Activated CD4-positive, alpha-beta T cell treated with anti-CD3 and anti-CD28 coated beads, Interleukin-2, amount 50 U/mL, for 1 hour (primary cell): ENCODE results near the gene ACP2.

Source experiments
- DNase-seq: peaks from one replicate; pipeline ENCODE4 v3.0.0-alpha.2; 2020

Gene ACP2

GRCh38 chr11:47248664-47249377 is at the start of gene ACP2:
Gene ACP2, minus strand, starts transcription at chr11:47248814. Its CDS starts 25 bp downstream, at chr11:47248789.
- peak; percentile 82 for DNase-seq

- DNase-seq = no peak
Observed at GRCh38 chr11:47296045-47296444, 47.4 kb upstream of the ACP2 start.

GRCh38 chr11:47295385-47295784 is 46.8 kb upstream of the ACP2 start:
- DNase-seq = no peak

GRCh38 chr11:47289856-47290255 is 41.2 kb upstream of the ACP2 start:
- DNase-seq = no peak

- DNase-seq = no peak
Observed at GRCh38 chr11:47288066-47288465, 39.5 kb upstream of the ACP2 start.

GRCh38 chr11:47285969-47286770 is 37.6 kb upstream of the ACP2 start:
- no peak for DNase-seq

DNA sequence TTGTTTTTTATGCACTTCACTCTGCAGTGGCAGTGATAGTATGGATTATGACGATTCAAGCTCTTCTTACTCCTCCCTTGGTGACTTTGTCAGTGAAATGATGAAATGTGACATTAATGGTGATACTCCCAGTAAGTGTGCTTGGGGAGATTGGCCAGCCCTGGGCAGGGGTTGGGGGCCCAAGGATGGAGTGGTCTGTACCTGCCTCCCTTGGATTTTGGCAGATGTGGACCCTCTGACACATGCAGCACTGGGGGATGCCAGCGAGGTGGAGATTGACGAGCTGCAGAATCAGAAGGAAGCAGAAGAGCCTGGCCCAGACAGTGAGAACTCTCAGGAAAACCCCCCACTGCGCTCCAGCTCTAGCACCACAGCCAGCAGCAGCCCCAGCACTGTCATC is 35.5 kb upstream of the ACP2 start:
- DNase-seq = no peak

GRCh38 chr11:47282462-47282861 is 33.8 kb upstream of the ACP2 start:
- no peak for DNase-seq

DNA sequence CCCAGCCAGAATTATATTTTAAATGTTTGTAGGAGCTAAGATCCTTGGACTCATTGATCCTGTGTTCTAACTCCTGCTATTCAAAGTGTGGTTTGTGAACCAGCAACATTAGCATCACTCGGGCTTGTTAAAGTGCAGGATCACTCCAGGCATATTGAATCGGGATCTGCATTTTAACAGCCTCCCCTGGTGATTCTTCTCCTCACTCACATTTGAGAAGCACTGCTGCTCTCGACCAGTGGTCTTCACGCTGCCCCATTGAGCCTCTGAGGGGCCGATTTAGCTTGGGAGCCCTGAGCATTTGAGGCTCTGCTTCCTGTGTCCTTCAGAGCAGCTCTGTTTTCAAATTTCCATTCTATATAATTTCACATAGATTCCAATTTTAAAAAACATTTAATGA is 32.2 kb upstream of the ACP2 start:
- DNase-seq = no peak

DNA sequence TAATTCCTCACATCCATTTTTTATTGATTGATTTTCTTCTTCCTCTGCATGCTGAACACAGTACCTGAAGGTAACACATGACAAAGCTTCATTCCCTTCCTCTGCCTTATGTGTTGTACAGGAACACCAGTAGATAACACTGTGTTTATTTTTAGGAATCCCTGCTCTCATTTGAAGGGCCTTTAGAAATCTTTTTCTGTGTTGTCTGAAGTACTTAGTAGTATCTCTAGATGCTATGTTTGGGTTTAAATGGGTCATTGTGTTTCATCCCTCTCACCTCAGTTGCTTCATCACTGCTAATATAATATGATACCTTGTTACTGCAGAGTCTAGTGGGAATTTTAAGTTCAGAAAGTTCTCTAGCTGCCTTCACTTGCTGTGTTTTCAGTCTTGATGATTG is 31.5 kb upstream of the ACP2 start:
- no peak for DNase-seq

GRCh38 chr11:47278769-47279168 is 30.2 kb upstream of the ACP2 start:
- DNase-seq = no peak

DNA sequence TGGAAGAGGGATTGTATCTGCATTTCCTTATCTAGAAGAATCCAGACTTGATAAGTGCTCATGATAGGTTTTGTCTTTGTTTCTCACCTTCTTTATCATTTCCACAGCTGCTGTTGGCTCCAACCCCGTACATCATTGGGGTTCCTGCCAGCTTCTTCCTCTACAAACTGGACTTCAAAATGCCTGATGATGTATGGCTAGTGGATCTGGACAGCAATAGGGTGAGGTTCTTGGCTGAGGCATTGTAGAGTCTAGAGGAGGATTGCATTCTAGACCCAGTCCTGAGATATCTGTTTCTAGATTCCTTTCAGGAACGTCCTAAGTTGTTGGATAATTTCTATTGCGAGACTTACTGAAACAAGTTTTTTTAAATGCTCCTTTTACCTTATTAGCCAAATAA is 29.4 kb upstream of the ACP2 start:
- DNase-seq = no peak

- no peak for DNase-seq
Observed at GRCh38 chr11:47276923-47277322, 28.3 kb upstream of the ACP2 start.

DNA sequence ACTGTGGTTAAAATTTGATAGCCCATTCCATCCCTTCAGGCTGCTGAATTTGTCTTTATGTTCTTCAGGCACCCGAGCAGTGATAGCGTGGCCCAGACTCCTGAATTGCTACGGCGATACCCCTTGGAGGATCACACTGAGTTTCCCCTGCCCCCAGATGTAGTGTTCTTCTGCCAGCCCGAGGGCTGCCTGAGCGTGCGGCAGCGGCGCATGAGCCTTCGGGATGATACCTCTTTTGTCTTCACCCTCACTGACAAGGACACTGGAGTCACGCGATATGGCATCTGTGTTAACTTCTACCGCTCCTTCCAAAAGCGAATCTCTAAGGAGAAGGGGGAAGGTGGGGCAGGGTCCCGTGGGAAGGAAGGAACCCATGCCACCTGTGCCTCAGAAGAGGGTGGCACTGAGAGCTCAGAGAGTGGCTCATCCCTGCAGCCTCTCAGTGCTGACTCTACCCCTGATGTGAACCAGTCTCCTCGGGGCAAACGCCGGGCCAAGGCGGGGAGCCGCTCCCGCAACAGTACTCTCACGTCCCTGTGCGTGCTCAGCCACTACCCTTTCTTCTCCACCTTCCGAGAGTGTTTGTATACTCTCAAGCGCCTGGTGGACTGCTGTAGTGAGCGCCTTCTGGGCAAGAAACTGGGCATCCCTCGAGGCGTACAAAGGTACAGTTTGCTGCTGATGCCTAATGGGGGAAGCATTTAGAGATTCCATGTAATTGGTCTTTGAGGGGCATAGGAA is 26.1 kb upstream of the ACP2 start:
- no peak for DNase-seq

DNA sequence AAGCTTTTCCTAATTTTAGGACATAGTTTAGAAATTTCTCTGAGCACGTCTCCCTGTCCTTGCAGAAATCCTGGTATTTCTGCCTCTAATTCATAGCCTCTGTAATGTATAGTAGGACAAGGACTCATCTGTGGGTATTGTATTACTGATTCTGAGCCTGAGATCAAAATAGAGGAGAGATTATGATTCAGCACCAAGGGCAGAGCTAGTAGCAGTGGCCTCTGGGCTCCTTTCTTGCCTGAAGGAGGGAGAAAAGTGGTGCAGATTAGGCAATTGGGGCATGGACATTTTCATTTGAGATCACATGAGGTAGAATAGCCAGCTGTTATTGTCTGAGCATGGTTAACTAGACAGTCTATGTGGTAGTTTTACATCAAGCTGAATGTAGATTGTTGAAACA is 24.1 kb upstream of the ACP2 start:
- no peak for DNase-seq

GRCh38 chr11:47271961-47272661 is 23.5 kb upstream of the ACP2 start:
- DNase-seq = no peak

- no peak for DNase-seq
Observed at GRCh38 chr11:47271328-47271727, 22.7 kb upstream of the ACP2 start.

GRCh38 chr11:47270331-47271271 is 22.0 kb upstream of the ACP2 start:
- DNase-seq = no peak

DNA sequence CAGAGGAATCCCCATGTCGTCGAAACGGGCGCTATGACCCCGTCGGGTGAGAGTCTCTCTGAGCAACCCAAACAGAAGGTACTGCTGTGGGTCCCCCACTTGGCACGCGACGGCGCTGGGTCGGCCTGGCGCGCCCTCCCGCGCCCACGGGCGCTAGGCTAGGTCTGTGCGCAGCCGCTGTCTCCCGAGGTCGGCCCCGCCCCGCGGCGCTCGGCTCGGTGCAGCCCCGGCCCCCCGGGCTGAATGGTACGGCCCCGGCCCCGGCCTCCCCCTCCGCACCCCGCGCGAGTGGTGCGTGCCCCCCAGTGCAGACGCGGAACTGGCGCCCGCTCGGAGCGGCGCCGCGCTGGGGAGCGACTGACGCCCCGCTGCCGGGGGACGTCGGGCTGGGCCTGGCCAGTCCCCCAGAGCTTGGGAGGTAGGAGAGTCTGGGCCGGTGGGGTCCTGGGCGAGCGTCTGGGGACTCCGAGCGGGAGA is 21.3 kb upstream of the ACP2 start, which contains the start of gene MADD:
Gene MADD, plus strand, starts transcription at position 305 of the 477 bp plus-strand sequence.
- DNase-seq = peak; percentile 90

DNA sequence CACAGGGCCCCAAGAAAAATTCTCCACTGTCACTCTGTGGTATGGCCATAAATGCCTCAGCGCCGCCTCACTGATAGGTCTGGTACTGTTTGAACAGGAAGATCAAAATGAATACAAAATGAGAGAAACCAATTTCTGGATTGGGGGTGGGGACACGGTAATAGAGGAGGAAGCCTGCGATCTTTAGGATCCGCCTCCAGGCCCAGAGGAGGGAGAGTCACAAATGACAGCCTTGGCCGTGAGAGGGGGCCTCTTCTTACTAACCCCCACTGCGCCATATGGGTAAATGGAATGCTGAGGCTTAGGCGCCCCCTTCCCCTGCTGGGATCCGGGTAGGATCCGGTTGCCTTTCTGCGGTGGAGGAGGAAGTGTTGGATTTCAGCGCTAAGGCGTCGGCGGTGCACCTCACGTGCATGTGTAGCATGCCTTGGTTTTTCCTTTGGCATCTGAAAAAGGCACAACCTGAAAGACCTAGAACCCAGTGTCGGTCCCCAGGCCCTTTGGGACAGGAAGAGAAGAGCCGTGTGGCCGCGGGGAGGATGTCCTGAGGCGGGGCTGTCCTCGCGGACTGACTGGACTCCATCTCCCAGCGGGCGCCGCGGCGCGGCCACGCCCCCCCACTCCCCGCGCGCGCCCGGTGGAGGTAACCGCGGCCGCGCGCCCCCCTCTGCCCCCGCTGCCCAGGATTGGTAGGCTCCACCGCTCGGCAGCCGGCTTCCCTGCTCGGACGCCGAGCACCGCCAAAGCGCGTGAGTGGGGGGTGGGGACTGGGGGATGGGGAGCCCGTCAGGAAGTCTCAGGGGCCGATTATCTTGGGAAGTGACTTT is 20.6 kb upstream of the ACP2 start:
- peak; percentile 82 for DNase-seq
